GM21529 (cell line): Measurements from ENCODE around the gene MLIP.
"Not testable (repeated sequence)": the region's sequence is repeated elsewhere in the genome, so short reads cannot be mapped to it uniquely, and the experiment has no call there.

Experiments used
- ATAC-seq: cut with Tn5 transposase; IDR thresholded peaks from one replicate; pipeline ENCODE4 v1.9.1; 2021; ENCODE audit not compliant: unreplicated experiment

The MLIP gene

GRCh38 chr6:54111341-54112045, at the start of gene MLIP:
Gene MLIP (plus strand): TSS chr6:54111443. CDS start chr6:54111480, 37 bp downstream.
- ATAC-seq, result no peak

- ATAC-seq, result no peak
Measured at GRCh38 chr6:54063228-54063539, 48.1 kb upstream of the MLIP start.

- ATAC-seq, result no peak
Measured at GRCh38 chr6:54068694-54069093, 42.5 kb upstream of the MLIP start.

- no peak for ATAC-seq
Measured at GRCh38 chr6:54070025-54070424, 41.2 kb upstream of the MLIP start.

- no peak for ATAC-seq
Measured at GRCh38 chr6:54071821-54072340, 39.4 kb upstream of the MLIP start.

- ATAC-seq, result no peak
Measured at GRCh38 chr6:54072635-54073313, 38.5 kb upstream of the MLIP start.

- ATAC-seq, result no peak
Measured at GRCh38 chr6:54073487-54073886, 37.8 kb upstream of the MLIP start.

- ATAC-seq, result no peak
Measured at GRCh38 chr6:54074109-54074508, 37.1 kb upstream of the MLIP start.

GRCh38 chr6:54074578-54075195, 36.6 kb upstream of the MLIP start:
- ATAC-seq, result no peak

GRCh38 chr6:54076159-54076789, 35.0 kb upstream of the MLIP start:
- ATAC-seq, result no peak

GRCh38 chr6:54081499-54081898, 29.7 kb upstream of the MLIP start:
- not testable (repeated sequence) for ATAC-seq

- no peak for ATAC-seq
Measured at GRCh38 chr6:54083287-54083686, 28.0 kb upstream of the MLIP start.

- no peak for ATAC-seq
Measured at GRCh38 chr6:54084231-54084630, 27.0 kb upstream of the MLIP start.

- no peak for ATAC-seq
Measured at GRCh38 chr6:54085047-54085446, 26.2 kb upstream of the MLIP start.

- no peak for ATAC-seq
Measured at GRCh38 chr6:54085541-54085940, 25.7 kb upstream of the MLIP start.

GRCh38 chr6:54086439-54086838, 24.8 kb upstream of the MLIP start:
- no peak for ATAC-seq

- no peak for ATAC-seq
Measured at GRCh38 chr6:54087721-54088120, 23.5 kb upstream of the MLIP start.

- no peak for ATAC-seq
Measured at GRCh38 chr6:54093326-54093948, 17.8 kb upstream of the MLIP start.

GRCh38 chr6:54094293-54094692, 16.9 kb upstream of the MLIP start:
- no peak for ATAC-seq

GRCh38 chr6:54094786-54095185, 16.5 kb upstream of the MLIP start:
- no peak for ATAC-seq

GRCh38 chr6:54095723-54096122, 15.5 kb upstream of the MLIP start:
- ATAC-seq, result no peak
